Prostate gland (tissue), 2 donors: ENCODE measurements around the gene BPIFB1. TPM values are rescaled to one million over a fixed set of nuclear protein-coding genes. Genes with fewer than 3 reads are reported as not detected.

ENCODE experiments used
- DNase-seq: peaks from one replicate; pipeline ENCODE4 v3.0.0-alpha.2; 2019; ENCODE audit warnings: low spot score
- H3K27ac ChIP-seq, 2 donors: fragments of 200-600 bp; sonication (generic); 2 replicates each; pipeline ENCODE4 v1.5.1; 2017 to 2019
- H3K27me3 ChIP-seq: fragments of 200-600 bp; sonication (generic); replicated peaks from 2 replicates; pipeline ENCODE4 v1.5.1; 2019; ENCODE audit not compliant: insufficient read depth
- H3K36me3 ChIP-seq, 2 donors: fragments of 200-600 bp; sonication (generic); 1 replicate in 1 of 2; 2 replicates in 1 of 2; pipeline versions ENCODE4 v1.5.1 to v1.8.1; 2017 to 2019
- H3K4me1 ChIP-seq: fragments of 200-600 bp; sonication (generic); replicated peaks from 2 replicates; pipeline ENCODE4 v1.5.1; 2019
- H3K4me3 ChIP-seq, 2 donors: fragments of 200-600 bp; sonication (generic); 2 replicates each; pipeline ENCODE4 v1.5.1; 2017 to 2019
- H3K9me3 ChIP-seq: fragments of 200-600 bp; sonication (generic); 2 replicates; pipeline ENCODE4 v1.5.1; 2017
- POLR2A ChIP-seq: fragments of 450-650 bp; IDR thresholded peaks from one replicate; pipeline ENCODE4 v1.6.1; 2016; ENCODE audit warnings: antibody characterized with exemption, mild to moderate bottlenecking
- POLR2AphosphoS5 ChIP-seq: sonication (generic); formaldehyde crosslinking; IDR thresholded peaks from one replicate; pipeline ENCODE4 v1.6.1; 2017; ENCODE audit warnings: antibody characterized with exemption
- WGBS: methylation state at CpG from one replicate; pipeline ENCODE4 v1.1.5; 2018; 5-methylcytosine and 5-hydroxymethylcytosine counted together
- intact Hi-C: fragments of 100-400 bp; cut with DNase I; formaldehyde crosslinking; loops from one replicate; pipeline ENCODE4 v1.14.2; 2022
- total RNA-seq, 2 donors: library from RNA; depleted of rRNA; stranded (reverse); fragments of >200 nt; gene quantifications; one replicate each; pipeline ENCODE4 v1.1.0, GENCODE V29; 2016
- TF ChIP-seq, protein P1 (sequence below), 4 experiments: fragments of 200-600 bp in 2 of 4; fragments of 450-650 bp in 2 of 4; sonication (generic) in 2 of 4; IDR thresholded peaks; 1 replicate in 3 of 4; 2 replicates in 1 of 4; pipeline ENCODE4 v1.5.1; 2016 to 2019; ENCODE audit warnings: antibody characterized with exemption in 4 of 4, mild to moderate bottlenecking in 2 of 4, moderate library complexity in 2 of 4

Gene BPIFB1
- total RNA-seq, 2 donors from 2014 or later: 2.1 TPM; not detected in 1

DNA sequence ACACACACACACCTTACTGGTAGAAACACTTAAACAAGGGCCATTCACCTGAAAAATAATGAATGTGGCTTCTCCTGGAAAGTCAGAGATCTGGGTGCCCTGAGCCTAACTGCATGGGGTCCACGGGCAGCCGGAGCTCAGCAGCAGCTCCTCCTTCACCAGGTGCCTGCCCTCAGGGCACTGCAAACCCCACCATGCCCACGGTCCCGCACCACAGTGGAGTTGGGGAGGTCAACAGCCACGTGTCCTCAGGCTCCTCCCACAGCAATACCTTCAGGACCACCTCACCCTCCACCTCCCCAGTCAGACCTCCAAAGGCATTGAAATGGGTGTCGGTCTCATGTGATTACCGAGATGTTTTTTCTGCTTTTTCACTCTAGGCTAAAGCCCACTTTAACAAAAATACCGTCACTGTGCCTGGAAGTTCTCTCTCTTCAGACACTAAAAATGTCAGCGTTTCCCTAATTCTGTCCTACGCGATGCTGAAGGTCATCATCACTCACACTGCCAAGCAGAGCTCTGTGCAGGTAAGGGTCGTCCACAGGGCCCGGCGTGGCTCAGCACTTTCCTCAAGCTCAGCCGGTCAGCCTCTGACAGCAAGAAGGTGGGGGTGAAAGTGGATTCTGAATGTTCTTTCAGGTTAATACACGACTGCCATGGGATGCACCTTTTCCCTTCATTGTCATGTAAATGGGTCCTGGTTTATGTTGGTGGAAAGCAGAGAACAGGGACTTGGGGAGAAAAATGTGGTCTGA, 69.4 kb downstream of the BPIFB1 start:
- H3K27ac ChIP-seq: no peak overlapping the region
- intact Hi-C loops: no loop called here
- H3K9me3 ChIP-seq: no peaks in the 10 kb centered on the region
- no peaks in the 10 kb centered on the region for H3K36me3 ChIP-seq
- TF ChIP-seq, protein P1, sequence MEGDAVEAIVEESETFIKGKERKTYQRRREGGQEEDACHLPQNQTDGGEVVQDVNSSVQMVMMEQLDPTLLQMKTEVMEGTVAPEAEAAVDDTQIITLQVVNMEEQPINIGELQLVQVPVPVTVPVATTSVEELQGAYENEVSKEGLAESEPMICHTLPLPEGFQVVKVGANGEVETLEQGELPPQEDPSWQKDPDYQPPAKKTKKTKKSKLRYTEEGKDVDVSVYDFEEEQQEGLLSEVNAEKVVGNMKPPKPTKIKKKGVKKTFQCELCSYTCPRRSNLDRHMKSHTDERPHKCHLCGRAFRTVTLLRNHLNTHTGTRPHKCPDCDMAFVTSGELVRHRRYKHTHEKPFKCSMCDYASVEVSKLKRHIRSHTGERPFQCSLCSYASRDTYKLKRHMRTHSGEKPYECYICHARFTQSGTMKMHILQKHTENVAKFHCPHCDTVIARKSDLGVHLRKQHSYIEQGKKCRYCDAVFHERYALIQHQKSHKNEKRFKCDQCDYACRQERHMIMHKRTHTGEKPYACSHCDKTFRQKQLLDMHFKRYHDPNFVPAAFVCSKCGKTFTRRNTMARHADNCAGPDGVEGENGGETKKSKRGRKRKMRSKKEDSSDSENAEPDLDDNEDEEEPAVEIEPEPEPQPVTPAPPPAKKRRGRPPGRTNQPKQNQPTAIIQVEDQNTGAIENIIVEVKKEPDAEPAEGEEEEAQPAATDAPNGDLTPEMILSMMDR (IDR thresholded peaks at IDR 0.05): no peak
- TF ChIP-seq POLR2AphosphoS5: no peak
- TF ChIP-seq POLR2A: no peak
- no peaks in the 10 kb centered on the region for H3K27me3 ChIP-seq
- H3K4me3 ChIP-seq: no peak overlapping the region
- WGBS: 78% methylated on average over 16 of the region's 16 CpGs
- no peak for DNase-seq
- no peaks in the 10 kb centered on the region for H3K4me1 ChIP-seq

DNA sequence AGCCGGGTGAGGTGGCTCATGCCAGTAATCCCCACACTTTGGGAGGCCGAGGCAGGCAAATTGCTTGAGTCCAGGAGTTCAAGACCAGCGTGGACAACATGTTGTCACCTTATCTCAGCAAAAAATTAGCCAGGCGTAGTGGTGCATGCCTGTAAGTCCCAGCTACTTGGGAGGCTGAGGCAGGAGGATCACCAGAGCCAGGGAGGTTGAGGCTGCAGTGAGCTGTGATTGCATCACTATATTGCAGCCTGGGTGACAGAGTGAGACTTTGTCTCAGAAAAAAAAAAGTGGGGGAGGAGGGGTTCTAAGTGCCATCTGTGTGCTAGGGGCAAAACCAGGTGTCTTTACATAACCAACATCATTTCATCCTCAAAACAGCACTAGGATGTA, 70.0 kb downstream of the BPIFB1 start:
- Histone ChIP-seq H3K36me3 (no peaks in the 10 kb centered on the region), H3K4me1 (no peaks in the 10 kb centered on the region), H3K27me3 (no peaks in the 10 kb centered on the region), H3K4me3 (no peak overlapping the region), H3K9me3 (no peaks in the 10 kb centered on the region), H3K27ac (no peak overlapping the region)
- intact Hi-C loops: no loop called here
- TF ChIP-seq, protein P1 (IDR thresholded peaks at IDR 0.05): no peak
- TF ChIP-seq POLR2A (no peak), POLR2AphosphoS5 (no peak)
- 94% methylated on average over 4 of the region's 4 CpGs for WGBS
- no peak for DNase-seq

Other genes with a start within 250 kb of the BPIFB1 start
- not detected for gene BPIFB3, start 229.3 kb upstream of the BPIFB1 start, total RNA-seq
- gene BPIFB4, start 203.6 kb upstream of the BPIFB1 start, total RNA-seq: 1 to 10 TPM in 1 of 2 donors, not detected in 1; 1.1 TPM
- not detected for gene BPIFA2, start 115.1 kb upstream of the BPIFB1 start, total RNA-seq
- gene BPIFA3, start 65.9 kb upstream of the BPIFB1 start, total RNA-seq: 1 to 10 TPM in 1 of 2 donors, not detected in 1; 7.7 TPM
- not detected for gene BPIFA1, start 47.2 kb upstream of the BPIFB1 start, total RNA-seq
- gene CDK5RAP1, start 118.3 kb downstream of the BPIFB1 start, total RNA-seq: 10 to 100 TPM; 18.0 to 24.7 TPM
- 100 to 1,000 TPM in 1 of 2 donors, 10 to 100 TPM in 1; 25.4 to 128 TPM for gene SNTA1, start 160.5 kb downstream of the BPIFB1 start, total RNA-seq
- gene CBFA2T2, start 206.9 kb downstream of the BPIFB1 start, total RNA-seq: 10 to 100 TPM; 40.3 to 54.6 TPM